Stimulated activated naive B cell treated with anti-CD40 and anti-IgM and Interleukin-4, amounts not matched to agents 10 μg/mL and 1 μg/mL and 100 μg/mL, for 72 hours (primary cell): ENCODE data around the gene ABCA4.
A peak's percentile ranks its signal among the peaks of the same experiment; 100 is the strongest.
"Not testable (repeated sequence)": the region's sequence is repeated elsewhere in the genome, so short reads cannot be mapped to it uniquely, and the experiment has no call there.

Experiments used
- ATAC-seq, 2 donors: fragments of 150-1000 bp; cut with Tn5 transposase; replicated peaks; 2 replicates each; pipeline ENCODE4 v1.10.0; 2021; ENCODE audit warnings: moderate library complexity in 1 of 2
- DNase-seq: peaks from one replicate; pipeline ENCODE4 v3.0.0; 2021
- H3K27ac Mint-ChIP-seq: one replicate; pipeline ENCODE4 v1.8.0; 2022; ENCODE audit warnings: mild to moderate bottlenecking, mixed read lengths
- H3K27me3 Mint-ChIP-seq, 2 donors: one replicate each; pipeline ENCODE4 v1.8.0; 2022; ENCODE audit warnings: mixed read lengths in 2 of 2
- H3K36me3 Mint-ChIP-seq, 2 donors: one replicate each; pipeline ENCODE4 v1.8.0; 2022; ENCODE audit warnings: mixed read lengths in 2 of 2, mild to moderate bottlenecking in 1 of 2
- H3K4me1 Mint-ChIP-seq, 2 donors: one replicate each; pipeline ENCODE4 v1.8.0; 2022; ENCODE audit warnings: mixed read lengths in 2 of 2, mild to moderate bottlenecking in 1 of 2
- H3K4me3 Mint-ChIP-seq, 2 donors: one replicate each; pipeline ENCODE4 v1.8.0; 2022; ENCODE audit warnings: mild to moderate bottlenecking in 2 of 2, mixed read lengths in 2 of 2, moderate library complexity in 1 of 2
- H3K9me3 Mint-ChIP-seq, 2 donors: one replicate each; pipeline ENCODE4 v1.8.0; 2022; ENCODE audit warnings: mixed read lengths in 2 of 2, mild to moderate bottlenecking in 1 of 2

Gene ABCA4

DNA sequence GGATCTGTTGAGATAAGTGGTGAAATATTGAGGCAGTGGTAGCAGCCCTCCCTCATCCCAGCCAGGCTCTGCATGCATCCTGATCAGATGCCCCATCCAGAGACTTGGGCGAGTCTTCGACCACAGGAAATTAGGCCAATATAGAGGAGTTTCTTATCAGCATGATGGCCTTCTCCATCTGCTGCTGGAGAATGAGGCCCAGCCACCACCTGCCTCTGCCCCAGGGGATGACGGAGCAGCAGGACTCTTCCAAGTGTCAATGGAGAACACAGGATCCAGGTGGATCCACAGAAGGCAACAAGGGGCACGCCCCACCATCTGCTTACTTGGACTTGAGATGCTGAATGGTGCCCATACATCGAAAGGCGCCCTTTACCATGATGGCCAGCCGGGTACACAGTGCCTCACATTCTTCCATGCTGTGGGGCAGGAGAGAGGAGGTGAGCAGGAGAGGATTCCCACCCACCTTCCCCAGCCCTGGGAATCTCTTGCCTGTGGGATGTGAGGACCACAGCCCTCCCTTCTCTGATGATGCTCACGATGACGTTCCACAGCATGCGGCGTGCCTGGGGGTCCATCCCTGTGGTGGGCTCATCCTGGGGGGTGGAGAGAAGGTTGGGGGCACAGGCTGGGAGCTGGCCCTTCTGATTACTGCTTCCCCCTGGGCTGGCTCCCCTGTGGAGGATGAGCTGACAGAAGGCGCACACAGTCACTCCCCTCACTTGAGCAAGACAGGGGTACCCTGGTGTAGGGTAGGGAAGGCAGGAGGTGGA lies 120.3 kb downstream of the ABCA4 start:
- Mint-ChIP-seq H3K4me1 (no peaks in the 10 kb centered on the region), H3K36me3 (no peaks in the 10 kb centered on the region), H3K27ac (no peak overlapping the region), H3K9me3 (no peaks in the 10 kb centered on the region), H3K4me3 (no peak overlapping the region), H3K27me3 (peaks cover 13 to 14% of the 10 kb centered on the region in 2 donors)
- DNase-seq: no peak
- ATAC-seq: no peak

DNA sequence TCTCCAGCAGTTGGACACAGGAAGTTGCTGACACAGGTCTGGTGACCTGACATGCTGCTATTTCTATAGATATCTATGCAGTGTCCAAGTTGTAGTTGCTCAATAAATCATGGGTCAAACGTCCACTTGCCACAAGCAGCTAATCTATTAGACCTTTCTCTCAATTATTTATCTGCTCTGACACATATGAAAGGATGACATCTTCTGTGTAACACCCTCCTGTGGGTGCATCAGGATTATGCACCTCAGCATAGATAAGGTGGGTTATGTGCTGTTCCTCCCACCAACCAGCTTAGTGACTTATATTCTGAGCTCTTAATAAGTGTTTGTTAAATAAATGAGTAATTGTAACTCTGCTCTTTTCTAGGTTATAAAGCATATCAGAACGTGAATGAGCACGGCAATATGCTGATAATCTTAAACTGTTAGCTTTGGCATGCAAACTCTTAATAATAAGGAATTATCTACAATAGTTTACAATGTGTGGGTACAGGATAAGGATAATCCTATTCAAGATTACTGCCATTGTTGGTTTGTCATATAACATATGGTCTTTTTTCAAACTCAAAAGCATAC lies 121.0 kb downstream of the ABCA4 start:
- Mint-ChIP-seq H3K27me3 (peaks cover 13 to 14% of the 10 kb centered on the region in 2 donors), H3K9me3 (no peaks in the 10 kb centered on the region)
- ATAC-seq: no peak

DNA sequence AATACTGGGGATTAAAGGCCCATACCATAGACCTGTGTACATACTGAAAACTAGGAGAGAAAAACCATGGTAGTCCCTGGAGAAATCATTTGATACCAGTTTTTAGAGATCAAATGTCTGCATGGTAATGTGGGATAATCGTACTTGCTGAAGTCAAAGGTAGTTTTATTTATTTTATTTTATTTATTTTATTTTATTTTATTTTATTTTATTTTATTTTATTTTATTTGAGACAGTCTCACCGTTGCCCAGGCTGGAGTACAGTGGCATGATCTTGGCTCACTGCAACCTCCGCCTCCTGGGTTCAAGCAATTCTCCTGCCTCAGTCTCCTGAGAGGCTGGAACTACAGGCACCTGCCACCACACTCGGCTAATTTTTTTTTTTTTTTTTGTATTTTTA lies 122.4 kb downstream of the ABCA4 start:
- ATAC-seq, H3K4me3 Mint-ChIP-seq: not testable (repeated sequence)

More for the DNA sequence above, 121.0 kb downstream of the ABCA4 start:
- no peak overlapping the region for H3K27ac Mint-ChIP-seq
- H3K4me1 Mint-ChIP-seq: no peaks in the 10 kb centered on the region
- H3K4me3 Mint-ChIP-seq: no peak overlapping the region
- no peak for DNase-seq
- no peaks in the 10 kb centered on the region for H3K36me3 Mint-ChIP-seq

DNA sequence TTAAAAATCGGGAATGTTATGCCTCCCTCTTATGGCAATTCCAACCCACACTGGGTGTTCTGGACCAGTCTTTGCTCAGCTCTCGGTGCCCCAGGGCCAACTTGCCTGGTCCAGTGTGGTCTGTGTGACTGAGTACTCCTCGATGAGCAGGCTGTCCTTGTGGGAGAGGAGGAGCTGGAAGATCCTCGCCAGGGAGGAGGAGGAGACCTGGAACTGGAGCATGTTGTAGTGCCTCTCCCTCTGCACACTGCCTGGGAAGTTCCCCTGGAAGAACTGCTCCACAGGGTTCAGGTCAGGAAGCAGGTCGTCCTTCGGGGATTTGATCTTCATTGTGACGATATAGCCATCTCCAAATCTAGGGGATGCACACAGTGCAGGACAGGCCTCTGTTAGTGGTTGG lies 123.2 kb downstream of the ABCA4 start:
- DNase-seq (no peak), ATAC-seq (no peak)
- H3K4me3 Mint-ChIP-seq: no peak overlapping the region
- no peak overlapping the region for H3K27ac Mint-ChIP-seq
- H3K27me3 Mint-ChIP-seq: peaks cover 12 to 13% of the 10 kb centered on the region in 2 donors
- H3K36me3 Mint-ChIP-seq: no peaks in the 10 kb centered on the region
- no peaks in the 10 kb centered on the region for H3K9me3 Mint-ChIP-seq
- H3K4me1 Mint-ChIP-seq: no peaks in the 10 kb centered on the region

More for the DNA sequence above, 122.4 kb downstream of the ABCA4 start:
- H3K36me3 Mint-ChIP-seq, H3K9me3 Mint-ChIP-seq, H3K4me1 Mint-ChIP-seq, DNase-seq, H3K27ac Mint-ChIP-seq: not testable (repeated sequence)
- peaks cover 13 to 14% of the 10 kb centered on the region in 2 donors for H3K27me3 Mint-ChIP-seq

DNA sequence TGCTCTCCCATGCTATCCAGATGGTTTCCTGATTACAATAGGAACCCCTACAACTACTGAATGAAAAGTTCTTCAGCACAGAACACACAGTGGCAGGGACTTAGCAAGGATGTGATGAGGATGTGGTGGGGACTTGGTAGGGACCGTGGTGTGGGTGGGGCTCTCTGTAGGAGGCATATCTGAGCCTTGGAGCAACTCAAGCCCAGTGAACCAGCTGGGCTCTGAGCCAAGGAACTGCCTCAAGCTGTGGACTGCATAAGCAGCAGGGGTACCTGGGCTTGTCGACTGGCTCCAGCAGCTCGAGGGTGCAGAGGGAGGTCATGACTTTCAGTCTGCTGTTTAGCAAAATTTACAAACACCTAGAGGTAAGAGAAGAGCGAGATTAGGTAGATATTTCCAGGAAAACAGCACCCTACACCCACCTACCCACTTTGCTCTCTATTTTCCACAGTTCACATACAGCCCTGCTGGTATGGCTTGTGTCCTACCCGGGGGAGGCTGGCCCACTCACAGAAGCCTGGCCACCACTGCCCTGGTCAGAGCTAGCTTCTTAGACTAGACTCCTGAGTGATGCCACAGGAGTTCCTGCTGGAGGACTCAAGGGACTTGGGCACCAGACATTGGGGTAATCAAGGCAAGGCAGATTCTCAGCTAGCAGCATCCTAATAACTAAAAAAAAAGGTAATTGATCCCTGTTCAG lies 125.0 kb downstream of the ABCA4 start:
- no peak overlapping the region for H3K4me3 Mint-ChIP-seq
- DNase-seq: no peak
- no peaks in the 10 kb centered on the region for H3K9me3 Mint-ChIP-seq
- no peaks in the 10 kb centered on the region for H3K4me1 Mint-ChIP-seq
- no peak overlapping the region for H3K27ac Mint-ChIP-seq
- peak in 1 of 2 donors; percentile 16 for ATAC-seq
- H3K36me3 Mint-ChIP-seq: no peaks in the 10 kb centered on the region
- H3K27me3 Mint-ChIP-seq: peaks cover 0 to 5% of the 10 kb centered on the region in 2 donors

DNA sequence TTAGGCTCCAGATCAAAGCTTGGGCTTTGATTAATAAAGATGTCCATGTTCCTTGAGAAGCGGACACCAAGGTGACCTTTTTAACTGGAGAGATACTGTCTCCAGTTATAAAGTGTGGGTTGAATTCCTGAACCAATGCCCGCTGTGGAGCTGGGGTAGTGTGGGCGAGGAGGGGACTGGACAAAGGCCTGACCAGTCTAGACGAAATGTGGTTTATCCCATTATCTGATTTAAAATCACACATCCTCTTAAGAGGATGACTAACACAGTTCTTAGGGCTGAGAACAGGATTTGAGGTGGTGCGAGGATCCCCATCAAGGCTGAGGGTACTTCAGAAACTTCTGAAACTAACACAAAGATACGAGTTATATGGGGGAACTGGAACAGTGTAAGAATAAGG lies 127.2 kb downstream of the ABCA4 start:
- no peak overlapping the region for H3K27ac Mint-ChIP-seq
- no peak for ATAC-seq
- H3K4me3 Mint-ChIP-seq: no peak overlapping the region
- no peaks in the 10 kb centered on the region for H3K9me3 Mint-ChIP-seq
- H3K4me1 Mint-ChIP-seq: no peaks in the 10 kb centered on the region
- no peak for DNase-seq
- peaks cover 4 to 20% of the 10 kb centered on the region in 2 donors for H3K27me3 Mint-ChIP-seq
- H3K36me3 Mint-ChIP-seq: no peaks in the 10 kb centered on the region

DNA sequence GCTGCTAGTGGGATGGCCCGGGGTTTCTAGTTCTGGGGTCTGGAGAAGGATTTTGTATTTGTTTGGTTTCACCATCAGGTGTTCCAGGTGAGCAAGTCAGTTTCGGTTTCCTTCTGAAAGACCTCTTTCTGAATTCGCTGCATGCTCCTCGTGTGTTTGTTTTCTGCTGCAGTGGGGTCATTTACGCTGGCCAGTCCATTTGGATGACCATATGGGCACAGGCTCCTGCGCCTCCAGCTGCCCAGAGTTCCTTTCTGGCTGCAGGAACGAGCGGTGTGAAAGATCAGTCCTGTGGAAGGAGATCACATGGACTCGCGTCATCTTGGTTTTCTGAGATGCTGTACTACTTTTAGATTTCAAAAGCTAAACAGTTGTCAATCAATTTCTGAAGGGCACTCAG lies 128.0 kb downstream of the ABCA4 start:
- Mint-ChIP-seq H3K27ac (no peak overlapping the region), H3K27me3 (peaks cover 4 to 20% of the 10 kb centered on the region in 2 donors), H3K4me1 (no peaks in the 10 kb centered on the region), H3K9me3 (no peaks in the 10 kb centered on the region), H3K36me3 (no peaks in the 10 kb centered on the region), H3K4me3 (no peak overlapping the region)
- DNase-seq (no peak), ATAC-seq (no peak)

DNA sequence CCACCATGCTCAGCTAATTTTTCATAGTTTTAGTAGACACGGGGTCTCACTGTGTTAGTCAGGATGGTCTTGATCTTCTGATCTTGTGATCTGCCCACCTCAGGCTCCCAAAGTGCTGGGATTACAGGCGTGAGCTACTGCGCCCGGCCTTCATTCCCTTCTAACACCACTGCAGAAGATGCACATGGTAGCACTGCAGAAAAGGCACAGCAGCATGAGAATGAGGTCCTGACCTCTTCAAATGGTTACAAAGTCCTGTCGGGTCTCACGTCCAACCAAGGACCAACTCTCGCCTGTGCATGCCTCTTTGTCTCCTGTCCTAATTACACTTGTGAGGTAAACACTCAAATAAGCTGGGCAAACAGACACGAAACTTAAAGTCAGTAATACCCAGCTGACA lies 128.8 kb downstream of the ABCA4 start:
- no peaks in the 10 kb centered on the region for H3K4me1 Mint-ChIP-seq
- H3K27ac Mint-ChIP-seq: no peak overlapping the region
- no peak overlapping the region for H3K4me3 Mint-ChIP-seq
- H3K27me3 Mint-ChIP-seq: peaks cover 4 to 27% of the 10 kb centered on the region in 2 donors
- ATAC-seq: no peak
- H3K9me3 Mint-ChIP-seq: no peaks in the 10 kb centered on the region
- no peaks in the 10 kb centered on the region for H3K36me3 Mint-ChIP-seq
- no peak for DNase-seq

DNA sequence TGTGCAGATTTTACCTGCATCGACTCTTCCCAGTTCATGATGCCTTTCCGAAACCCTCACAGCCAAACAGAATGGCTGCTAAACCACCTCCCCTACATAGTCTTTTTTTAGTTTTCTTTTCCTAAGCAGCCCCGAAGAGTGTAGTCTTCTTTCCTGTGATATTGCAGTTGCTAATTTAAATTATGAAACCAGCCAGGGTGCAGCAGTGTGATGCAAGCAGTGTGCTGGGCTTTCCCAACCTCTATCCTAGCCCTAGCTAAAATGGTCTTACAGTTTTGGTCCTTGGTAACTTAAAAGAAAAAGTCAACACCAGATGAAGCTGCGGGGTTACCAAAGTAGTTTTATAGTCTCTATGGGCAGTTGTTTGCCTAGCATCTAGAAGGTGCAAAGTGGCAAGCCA lies 129.7 kb downstream of the ABCA4 start:
- no peaks in the 10 kb centered on the region for H3K36me3 Mint-ChIP-seq
- no peak overlapping the region for H3K4me3 Mint-ChIP-seq
- H3K4me1 Mint-ChIP-seq: no peaks in the 10 kb centered on the region
- H3K27ac Mint-ChIP-seq: no peak overlapping the region
- no peak for DNase-seq
- H3K27me3 Mint-ChIP-seq: peaks cover 4 to 27% of the 10 kb centered on the region in 2 donors
- H3K9me3 Mint-ChIP-seq: no peaks in the 10 kb centered on the region
- ATAC-seq: no peak

DNA sequence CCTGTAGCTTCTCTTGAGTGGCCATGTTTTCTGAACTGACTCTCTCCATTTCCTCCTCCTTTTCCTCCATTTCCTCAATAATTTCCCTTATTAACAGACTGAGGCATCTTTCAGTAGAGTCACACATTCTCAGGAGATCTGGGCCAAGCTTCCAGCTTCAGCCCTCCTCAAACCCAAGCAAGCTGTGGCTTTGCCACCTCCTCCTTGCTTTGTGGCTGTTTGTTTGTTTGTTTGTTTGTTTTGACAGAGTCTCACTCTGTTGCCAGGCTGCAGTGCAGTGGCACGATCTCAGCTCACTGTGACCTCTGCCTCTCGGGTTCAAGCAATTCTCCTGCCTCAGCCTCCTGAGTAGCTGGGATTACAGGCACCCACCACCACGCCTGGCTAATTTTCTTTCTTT lies 130.5 kb downstream of the ABCA4 start:
- not testable (repeated sequence) for H3K27ac Mint-ChIP-seq, H3K4me3 Mint-ChIP-seq, H3K36me3 Mint-ChIP-seq, H3K9me3 Mint-ChIP-seq, ATAC-seq, H3K4me1 Mint-ChIP-seq, DNase-seq
- peaks cover 6 to 31% of the 10 kb centered on the region in 2 donors for H3K27me3 Mint-ChIP-seq

DNA sequence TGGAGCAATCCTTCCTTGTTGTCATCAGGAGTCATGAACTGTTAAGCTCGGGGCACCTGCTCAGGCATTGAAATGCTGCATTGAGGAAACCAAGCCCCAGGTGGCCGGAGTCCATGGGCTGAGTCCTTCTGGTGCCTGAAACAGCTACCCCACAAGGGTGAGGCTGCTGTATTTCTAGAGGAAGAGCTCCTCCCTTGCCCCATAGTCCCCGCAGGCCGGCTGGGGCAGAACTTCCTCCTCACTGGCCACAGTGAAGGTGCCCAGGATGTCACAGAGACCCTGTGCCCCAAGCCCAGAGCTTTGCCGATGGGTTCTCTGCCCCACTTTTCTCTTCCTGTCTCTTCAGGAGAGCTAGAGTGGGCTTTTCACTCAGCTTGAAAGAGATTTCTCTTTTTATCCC lies 130.9 kb downstream of the ABCA4 start:
- H3K4me3 Mint-ChIP-seq: no peak overlapping the region
- H3K27me3 Mint-ChIP-seq: peaks cover 8 to 35% of the 10 kb centered on the region in 2 donors
- no peak overlapping the region for H3K27ac Mint-ChIP-seq
- H3K36me3 Mint-ChIP-seq: no peaks in the 10 kb centered on the region
- H3K4me1 Mint-ChIP-seq: no peaks in the 10 kb centered on the region
- H3K9me3 Mint-ChIP-seq: no peaks in the 10 kb centered on the region
- ATAC-seq (no peak), DNase-seq (no peak)

DNA sequence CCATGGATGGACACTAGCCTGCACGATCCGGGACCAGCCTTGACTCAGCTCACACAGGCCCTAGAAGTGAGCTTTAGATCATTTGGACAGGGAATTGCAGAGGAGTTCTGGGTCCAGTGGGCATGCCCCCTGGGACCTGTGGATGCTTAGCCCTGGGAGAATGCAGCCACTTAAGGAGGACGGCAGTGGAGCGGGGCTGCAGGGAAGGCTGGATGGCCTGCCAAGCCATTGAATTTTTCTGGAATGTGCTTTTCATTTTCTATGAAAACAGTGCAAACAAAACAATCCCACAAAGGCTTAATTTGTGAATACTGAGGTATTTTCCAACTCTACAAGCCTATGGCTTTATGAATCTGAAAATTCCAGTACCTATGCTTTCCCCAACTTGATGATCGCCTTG lies 131.3 kb downstream of the ABCA4 start:
- DNase-seq (no peak), ATAC-seq (no peak)
- Mint-ChIP-seq H3K27me3 (peaks cover 8 to 35% of the 10 kb centered on the region in 2 donors), H3K27ac (no peak overlapping the region), H3K9me3 (no peaks in the 10 kb centered on the region), H3K4me3 (no peak overlapping the region), H3K4me1 (no peaks in the 10 kb centered on the region), H3K36me3 (no peaks in the 10 kb centered on the region)

DNA sequence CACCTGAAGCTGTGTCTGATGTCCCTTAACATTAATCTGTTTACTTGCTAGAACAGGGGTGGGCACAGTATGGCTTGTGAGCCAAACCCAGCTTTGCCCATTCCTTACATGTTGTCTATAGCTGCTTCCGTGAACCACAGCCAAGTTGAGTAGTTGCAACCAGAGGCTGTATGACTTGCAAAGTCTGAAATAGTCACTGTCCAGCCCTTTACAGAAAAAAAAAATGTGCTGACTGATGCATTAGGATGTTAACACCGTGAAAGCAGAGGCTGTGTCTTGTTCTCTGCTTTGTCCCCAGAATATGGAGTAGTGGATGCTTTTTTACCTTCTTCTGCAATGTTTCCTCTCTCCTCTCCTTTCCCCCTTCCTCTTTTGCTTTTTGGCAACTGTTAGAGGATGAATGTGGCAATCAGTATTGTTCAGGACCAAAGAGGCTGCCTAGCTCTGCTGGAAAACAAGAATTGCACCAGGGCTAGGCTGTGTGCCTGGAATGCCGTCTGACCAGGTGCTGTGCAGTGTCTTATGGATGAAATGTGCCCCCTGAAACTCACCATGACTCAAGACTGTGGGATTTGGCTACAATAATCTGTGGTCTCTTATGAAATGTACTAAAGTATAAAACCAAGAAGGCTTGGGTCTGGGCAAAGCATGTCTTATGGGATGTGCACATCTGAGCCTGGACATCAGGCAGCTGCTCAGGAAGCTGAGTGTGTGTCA lies 132.2 kb downstream of the ABCA4 start:
- peaks cover 8 to 35% of the 10 kb centered on the region in 2 donors for H3K27me3 Mint-ChIP-seq
- H3K9me3 Mint-ChIP-seq: no peaks in the 10 kb centered on the region
- ATAC-seq: no peak
- H3K27ac Mint-ChIP-seq: no peak overlapping the region
- no peaks in the 10 kb centered on the region for H3K36me3 Mint-ChIP-seq
- H3K4me3 Mint-ChIP-seq: no peak overlapping the region
- H3K4me1 Mint-ChIP-seq: no peaks in the 10 kb centered on the region
- no peak for DNase-seq

DNA sequence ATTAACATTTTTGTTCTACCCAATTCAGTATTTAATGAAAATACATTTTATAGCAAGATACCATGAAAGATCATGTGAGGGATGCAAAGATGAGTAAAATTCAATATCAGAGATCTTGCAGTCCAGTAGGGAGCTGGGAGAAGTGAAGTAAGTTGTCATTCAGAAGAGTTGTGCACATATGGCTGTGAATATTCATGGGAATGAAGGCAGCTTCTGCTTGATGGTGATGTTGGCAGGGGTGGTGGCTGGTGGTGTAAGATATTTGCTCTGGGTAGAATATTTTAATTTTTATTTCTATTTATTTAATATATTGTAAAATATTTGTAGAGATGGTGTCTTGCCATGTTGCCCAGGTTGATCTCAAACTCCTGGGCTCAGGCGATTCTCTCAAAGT lies 139.7 kb downstream of the ABCA4 start:
- ATAC-seq: no peak
- H3K27me3 Mint-ChIP-seq: peaks cover 4 to 7% of the 10 kb centered on the region in 2 donors

More for the DNA sequence above, 139.7 kb downstream of the ABCA4 start:
- Mint-ChIP-seq H3K9me3 (no peaks in the 10 kb centered on the region), H3K27ac (no peak overlapping the region), H3K4me1 (no peaks in the 10 kb centered on the region), H3K36me3 (no peaks in the 10 kb centered on the region), H3K4me3 (no peak overlapping the region)
- no peak for DNase-seq
